PC-9 (cell line): ENCODE measurements around the gene ANO7.

ENCODE experiments used
- CTCF ChIP-seq: fragments of 200-600 bp; sonication (generic); conservative IDR thresholded peaks from 2 replicates; pipeline ENCODE4 v1.6.1; 2017; ENCODE audit warnings: mixed run types, antibody characterized with exemption, mild to moderate bottlenecking, moderate library complexity
- EZH2 ChIP-seq: fragments of 200-600 bp; sonication (generic); IDR thresholded peaks from 2 replicates; pipeline ENCODE4 v1.8.0; 2017; ENCODE audit warnings: antibody characterized with exemption, low read depth

- no peak for TF ChIP-seq CTCF
- TF ChIP-seq EZH2: no peak
Measured at GRCh38 chr2:241248897-241249296, 60.4 kb downstream of the ANO7 start.
